Endothelial cell of umbilical vein (primary cell): ENCODE results near the gene ADAM10. TPM values are rescaled to one million over a fixed set of nuclear protein-coding genes. Genes with fewer than 3 reads are reported as not detected.

Experiments
- BruUV-seq: library from RNA; stranded (reverse); fragments of 400-500 nt; replicated peaks from 2 replicates; lab custom pipeline; 2021; lab: Mats Ljungman, UMichigan
- CTCF ChIA-PET: fragments of 300-600, 350-600 bp; sonication (Branson Sonifier 250); formaldehyde crosslinking; loops from one replicate; lab custom pipeline; 2021; ENCODE audit warnings: antibody characterized with exemption, inconsistent platforms; lab: Charles Lee
- POLR2A ChIA-PET: fragments of 300-600, 350-600 bp; sonication (Branson Sonifier 250); formaldehyde crosslinking; loops from one replicate; lab custom pipeline; 2021; ENCODE audit warnings: antibody characterized with exemption, inconsistent platforms; lab: Charles Lee
- DNase-seq: peaks from one replicate; pipeline ENCODE4 v3.0.0-alpha.2; 2011; ENCODE audit warnings: low read depth, low spot score
- FAIRE-seq: peaks from 2 replicates; lab custom pipeline; 2011; peaks lifted over from hg19 to GRCh38; lab: Jason Lieb, UNC
- H2AFZ ChIP-seq: 2 replicates; pipeline ENCODE4 v1.6.0; 2012; ENCODE audit warnings: low read depth, low read length, control low read depth, inconsistent platforms
- H3K27ac ChIP-seq: 2 replicates; pipeline ENCODE4 v1.5.1; 2011; ENCODE audit warnings: low read depth, mild to moderate bottlenecking, control low read depth, low read length, moderate library complexity; ENCODE audit not compliant: insufficient read depth
- H3K27me3 ChIP-seq, 2 experiments: 2 replicates each; pipeline versions ENCODE4 v1.6.0 to v1.6.1; 2011; ENCODE audit warnings: low read length in 2 of 2, mixed read lengths in 1 of 2; ENCODE audit not compliant: control insufficient read depth in 2 of 2, insufficient read depth in 2 of 2
- H3K36me3 ChIP-seq, 2 experiments: 2 replicates in 1 of 2; 3 replicates in 1 of 2; pipeline ENCODE4 v1.5.1; 2011; ENCODE audit warnings: low read length in 2 of 2, mild to moderate bottlenecking in 1 of 2, moderate library complexity in 1 of 2; ENCODE audit not compliant: control insufficient read depth in 2 of 2, insufficient read depth in 2 of 2; ENCODE audit errors: extremely low read depth in 1 of 2
- H3K4me1 ChIP-seq: 3 replicates; pipeline ENCODE4 v1.5.1; 2011; ENCODE audit warnings: mild to moderate bottlenecking, low read length; ENCODE audit not compliant: control insufficient read depth, insufficient read depth; ENCODE audit errors: extremely low read depth
- H3K4me2 ChIP-seq: 2 replicates; pipeline ENCODE4 v1.6.1; 2011; ENCODE audit warnings: low read length, control low read depth, mixed read lengths; ENCODE audit not compliant: insufficient read depth
- H3K4me3 ChIP-seq, 3 experiments: fragments of 200-600 bp in 1 of 3; sonication (generic), shearing (Covaris generic) in 1 of 3; replicated peaks in 1 of 3; 2 replicates each; pipeline ENCODE4 v1.5.1; 2011 to 2016; ENCODE audit warnings: control low read depth in 3 of 3, low read length in 3 of 3, mild to moderate bottlenecking in 2 of 3, inconsistent platforms in 1 of 3, low read depth in 1 of 3, moderate library complexity in 1 of 3; ENCODE audit not compliant: insufficient read depth in 1 of 3
- H3K79me2 ChIP-seq: 2 replicates; pipeline ENCODE4 v1.6.0; 2012; ENCODE audit warnings: low read length, inconsistent platforms; ENCODE audit not compliant: control insufficient read depth, insufficient read depth
- H3K9ac ChIP-seq: replicated peaks from 2 replicates; pipeline ENCODE3; 2011; ENCODE audit warnings: low read length, control low read depth; ENCODE audit not compliant: insufficient read depth; ENCODE audit errors: extremely low read depth
- H3K9me1 ChIP-seq: replicated peaks from 3 replicates; pipeline ENCODE4 v1.6.0; 2011; ENCODE audit warnings: mild to moderate bottlenecking, low read length; ENCODE audit not compliant: control insufficient read depth, insufficient read depth; ENCODE audit errors: extremely low read depth
- H3K9me3 ChIP-seq: replicated peaks from 2 replicates; pipeline ENCODE4 v1.5.1; 2012; ENCODE audit warnings: low read length, inconsistent platforms; ENCODE audit not compliant: control insufficient read depth, insufficient read depth
- H4K20me1 ChIP-seq: replicated peaks from 2 replicates; pipeline ENCODE3; 2011; ENCODE audit warnings: mild to moderate bottlenecking, low read length; ENCODE audit not compliant: control insufficient read depth, insufficient read depth; ENCODE audit errors: extremely low read depth
- CTCF ChIP-seq, 2 donors: IDR thresholded peaks; 1 replicate in 1 of 2; 2 replicates in 1 of 2; pipeline ENCODE4 v1.5.1; 2011; ENCODE audit warnings: low read length in 2 of 2, mild to moderate bottlenecking in 2 of 2, moderate library complexity in 2 of 2, control low read depth in 1 of 2, inconsistent platforms in 1 of 2, low read depth in 1 of 2; ENCODE audit not compliant: insufficient read depth in 1 of 2; ENCODE audit errors: extremely low read depth in 1 of 2
- EZH2 ChIP-seq: IDR thresholded peaks from 2 replicates; pipeline ENCODE4 v1.6.1; 2012; ENCODE audit warnings: borderline replicate concordance, low read depth, mild to moderate bottlenecking, moderate library complexity, low read length, inconsistent platforms; ENCODE audit not compliant: severe bottlenecking
- FOS ChIP-seq: IDR thresholded peaks from 2 replicates; pipeline ENCODE4 v1.6.1; 2011; ENCODE audit warnings: mild to moderate bottlenecking, low read length, moderate library complexity, borderline replicate concordance; ENCODE audit not compliant: insufficient read depth
- GATA2 ChIP-seq: IDR thresholded peaks from 2 replicates; pipeline ENCODE4 v1.7.0; 2011; ENCODE audit warnings: low read depth, mild to moderate bottlenecking, moderate library complexity, mixed read lengths, low read length; ENCODE audit not compliant: insufficient read length, insufficient read depth
- JUN ChIP-seq: IDR thresholded peaks from 2 replicates; pipeline ENCODE4 v1.6.1; 2011; ENCODE audit warnings: borderline replicate concordance, low read depth; ENCODE audit not compliant: insufficient read length, insufficient read depth
- MAX ChIP-seq: IDR thresholded peaks from 2 replicates; pipeline ENCODE4 v1.6.1; 2011; ENCODE audit not compliant: insufficient read depth, insufficient read length
- MYC ChIP-seq: IDR thresholded peaks from one replicate; pipeline ENCODE4 v1.6.1; 2011; ENCODE audit warnings: mild to moderate bottlenecking, low read depth, low read length
- POLR2A ChIP-seq: IDR thresholded peaks from 2 replicates; pipeline ENCODE4 v1.6.1; 2012; ENCODE audit warnings: low read depth, mild to moderate bottlenecking, control low read depth, low read length
- POLR2AphosphoS5 ChIP-seq: IDR thresholded peaks from 2 replicates; pipeline ENCODE4 v1.6.1; 2012; ENCODE audit warnings: low read depth, mild to moderate bottlenecking, control low read depth, low read length, moderate library complexity; ENCODE audit not compliant: insufficient read depth
- dilution Hi-C: fragments of 300-500 bp; cut with MboI; formaldehyde crosslinking; loops from one replicate; pipeline ENCODE4 v1.15.0; 2019; ENCODE audit warnings: low sequenced_read_pairs; ENCODE audit not compliant: extremely low pct_ligation_motif_present
- intact Hi-C: fragments of 100-400 bp; cut with micrococcal nuclease; formaldehyde crosslinking; loops from one replicate; pipeline ENCODE4 v1.10.0; 2022
- polyA plus RNA-seq, 4 experiments: library from polyadenylated mRNA; depleted of rRNA in 3 of 4; stranded (reverse) in 3 of 4; unstranded in 1 of 4; fragments of >200 nt; gene quantifications; 2 replicates each; pipeline versions ENCODE4 v1.2.1 to v1.2.3, GENCODE V29; 2011 to 2012; ENCODE audit warnings: missing spikeins in 1 of 4
- total RNA-seq: library from RNA; stranded (reverse); gene quantifications from 2 replicates; pipeline ENCODE4 v1.2.3, GENCODE V29; 2021

ADAM10 gene
- total and polyA plus RNA-seq, 2 donors (not counting 3 experiments of a cell fraction or from before 2014, with no cell fraction given) = 91.3 to 203 TPM

GRCh38 chr15:58678683-58679082 lies 70.8 kb downstream of the ADAM10 start:
- peaks cover 11% of the 10 kb centered on the region for H3K4me1 ChIP-seq
- no peak overlapping the region for H2AFZ ChIP-seq
- DNase-seq (peak; percentile 55), FAIRE-seq (no peak)
- intact Hi-C loops = no loop called here
- no peak overlapping the region for H3K9ac ChIP-seq
- BruUV-seq = no TSS peak
- H4K20me1 ChIP-seq = no peaks in the 10 kb centered on the region
- no peak overlapping the region for H3K4me2 ChIP-seq
- no peaks in the 10 kb centered on the region for H3K36me3 ChIP-seq
- no peaks in the 10 kb centered on the region for H3K27me3 ChIP-seq
- ChIA-PET CTCF (interaction anchor here (1.8 kb wide), 1 partner anchor 13 kb away, joined by 10 read pairs; no protein-coding TSS in a partner anchor), POLR2A (no interaction called here)
- H3K4me3 ChIP-seq = no peak overlapping the region
- no peaks in the 10 kb centered on the region for H3K9me3 ChIP-seq
- peak; percentile 4 for TF ChIP-seq JUN
- TF ChIP-seq POLR2A = no peak
- TF ChIP-seq FOS = peak; percentile 33
- H3K9me1 ChIP-seq = no peaks in the 10 kb centered on the region
- dilution Hi-C loops = no loop called here
- no peak overlapping the region for H3K27ac ChIP-seq
- H3K79me2 ChIP-seq = peaks cover 7% of the 10 kb centered on the region

- POLR2A ChIA-PET = no interaction called here
- H3K79me2 ChIP-seq = peaks cover 5% of the 10 kb centered on the region
Observed at GRCh38 chr15:58677426-58677825, 72.1 kb downstream of the ADAM10 start.

More at GRCh38 chr15:58677426-58677825, 72.1 kb downstream of the ADAM10 start:
- CTCF ChIA-PET = interaction anchor here (1.2 to 1.8 kb wide), 2 partner anchors 12 to 20 kb away, joined by 3 to 10 read pairs; no protein-coding TSS in a partner anchor
- Histone ChIP-seq H3K9ac (no peak overlapping the region), H3K4me3 (no peak overlapping the region), H3K36me3 (no peaks in the 10 kb centered on the region), H4K20me1 (no peaks in the 10 kb centered on the region), H3K27me3 (no peaks in the 10 kb centered on the region), H3K9me3 (no peaks in the 10 kb centered on the region), H2AFZ (no peak overlapping the region), H3K27ac (no peak overlapping the region), H3K4me2 (no peak overlapping the region), H3K4me1 (peaks cover 11% of the 10 kb centered on the region), H3K9me1 (no peaks in the 10 kb centered on the region)
- TF ChIP-seq FOS = no peak
- no peak for TF ChIP-seq GATA2
- no peak for TF ChIP-seq POLR2A
- TF ChIP-seq JUN = no peak
- TF ChIP-seq MAX = no peak
- TF ChIP-seq CTCF (IDR thresholded peaks at IDR 0.05; ENCODE audit: extremely low read depth in 1 of 2, insufficient read depth in 1 of 2, low read depth in 1 of 2, low read length in 2 of 2) = no peak
- no peak for TF ChIP-seq POLR2AphosphoS5
- no peak for TF ChIP-seq EZH2
- no peak for TF ChIP-seq MYC
- DNase-seq (no peak), FAIRE-seq (no peak)
- no TSS peak for BruUV-seq
- dilution Hi-C loops (no loop called here), intact Hi-C loops (no loop called here)
